Middle frontal gyrus (tissue), 1 donor: ENCODE data around the gene CLEC2L.

Source experiments
- DNase-seq: peaks from one replicate; pipeline ENCODE4 v3.0.0-alpha.2; 2015; ENCODE audit warnings: low spot score; ENCODE audit errors: extremely low spot score

The CLEC2L gene

GRCh38 chr7:139523199-139523941 lies at the start of gene CLEC2L:
Gene CLEC2L (plus strand): TSS chr7:139523685. CDS start chr7:139523928, 243 bp downstream.
- DNase-seq = no peak

GRCh38 chr7:139476139-139476538 lies 47.3 kb upstream of the CLEC2L start:
- no peak for DNase-seq

GRCh38 chr7:139476891-139477290 lies 46.6 kb upstream of the CLEC2L start:
- no peak for DNase-seq

GRCh38 chr7:139479620-139480019 lies 43.9 kb upstream of the CLEC2L start:
- DNase-seq = no peak

- DNase-seq = no peak
These were observed 42.1 kb upstream of the CLEC2L start for GRCh38 chr7:139481364-139481763.

- DNase-seq = no peak
These were observed 41.4 kb upstream of the CLEC2L start for GRCh38 chr7:139482122-139482521.

- no peak for DNase-seq
These were observed 40.6 kb upstream of the CLEC2L start for GRCh38 chr7:139482662-139483466.

GRCh38 chr7:139487366-139488080 lies 36.0 kb upstream of the CLEC2L start:
- no peak for DNase-seq

GRCh38 chr7:139488810-139489209 lies 34.7 kb upstream of the CLEC2L start:
- DNase-seq = no peak

GRCh38 chr7:139490130-139490529 lies 33.4 kb upstream of the CLEC2L start:
- no peak for DNase-seq

- no peak for DNase-seq
These were observed 31.2 kb upstream of the CLEC2L start for GRCh38 chr7:139492293-139492692.

- DNase-seq = no peak
These were observed 28.5 kb upstream of the CLEC2L start for GRCh38 chr7:139494835-139495579.

- DNase-seq = no peak
These were observed 27.8 kb upstream of the CLEC2L start for GRCh38 chr7:139495580-139496125.

GRCh38 chr7:139496528-139496927 lies 27.0 kb upstream of the CLEC2L start:
- no peak for DNase-seq

GRCh38 chr7:139500770-139501138 lies 22.7 kb upstream of the CLEC2L start:
- DNase-seq = no peak

- no peak for DNase-seq
These were observed 21.3 kb upstream of the CLEC2L start for GRCh38 chr7:139502226-139502625.

- DNase-seq = no peak
These were observed 17.9 kb upstream of the CLEC2L start for GRCh38 chr7:139505563-139505962.

GRCh38 chr7:139509535-139509934 lies 13.9 kb upstream of the CLEC2L start:
- DNase-seq = no peak

GRCh38 chr7:139511315-139511714 lies 12.2 kb upstream of the CLEC2L start:
- DNase-seq = no peak

- DNase-seq = no peak
These were observed 8.2 kb upstream of the CLEC2L start for GRCh38 chr7:139515266-139515665.

- DNase-seq = no peak
These were observed 2.0 kb upstream of the CLEC2L start for GRCh38 chr7:139521439-139521838.
